IMR-90 (cell line): ENCODE results near the gene TPPP3. TPM values are rescaled to one million over a fixed set of nuclear protein-coding genes. Genes with fewer than 3 reads are reported as not detected.

Experiments
- ATAC-seq: fragments of 200-7000 bp; cut with Tn5 transposase; 2 replicates; pipeline ENCODE4 v1.9.1; 2020; ENCODE audit warnings: low read depth, mild to moderate bottlenecking, moderate library complexity
- BruUV-seq: library from RNA; stranded (reverse); fragments of 400-500 nt; replicated peaks from 2 replicates; lab custom pipeline; 2021; lab: Mats Ljungman, UMichigan
- CTCF ChIA-PET: fragments of 300-600 bp; formaldehyde crosslinking; extraction: SDS; loops from one replicate; lab custom pipeline; 2021; ENCODE audit warnings: antibody characterized with exemption; lab: Yijun Ruan, JAX
- POLR2A ChIA-PET: fragments of 300-600 bp; sonication (Branson Sonifier 250); formaldehyde crosslinking; loops from one replicate; lab custom pipeline; 2022; ENCODE audit warnings: antibody characterized with exemption; ENCODE audit not compliant: unreplicated experiment; lab: Charles Lee
- DNase-seq: peaks from one replicate; pipeline ENCODE4 v3.0.0; 2013
- H2AFZ ChIP-seq: replicated peaks from 2 replicates; pipeline ENCODE3; 2013; ENCODE audit warnings: low read length, mild to moderate bottlenecking; ENCODE audit not compliant: poor library complexity
- H2AK5ac ChIP-seq: 2 replicates; pipeline ENCODE4 v1.6.1; 2013; ENCODE audit warnings: low read depth, low read length, inconsistent platforms
- H2AK9ac ChIP-seq: replicated peaks from 2 replicates; pipeline ENCODE3; 2013; ENCODE audit warnings: mild to moderate bottlenecking, low read depth, low read length, moderate library complexity; ENCODE audit not compliant: poor library complexity
- H2BK120ac ChIP-seq: 2 replicates; pipeline ENCODE4 v1.6.1; 2013; ENCODE audit warnings: low read depth, low read length, inconsistent platforms
- H2BK15ac ChIP-seq: 3 replicates; pipeline ENCODE4 v1.6.1; 2013; ENCODE audit warnings: low read depth, low read length, inconsistent platforms
- H2BK20ac ChIP-seq: 2 replicates; pipeline ENCODE4 v1.6.1; 2013; ENCODE audit warnings: low read depth, mild to moderate bottlenecking, inconsistent platforms, low read length, moderate library complexity
- H2BK5ac ChIP-seq: 2 replicates; pipeline ENCODE4 v1.6.1; 2013; ENCODE audit warnings: mild to moderate bottlenecking, low read depth, low read length, inconsistent platforms; ENCODE audit not compliant: poor library complexity, severe bottlenecking
- H3K14ac ChIP-seq: replicated peaks from 2 replicates; pipeline ENCODE4 v1.6.1; 2013; ENCODE audit warnings: low read depth, low read length, inconsistent platforms
- H3K18ac ChIP-seq: 2 replicates; pipeline ENCODE4 v1.6.1; 2013; ENCODE audit warnings: low read depth, low read length, control low read depth
- H3K23ac ChIP-seq: 2 replicates; pipeline ENCODE4 v1.6.1; 2013; ENCODE audit warnings: low read depth, low read length, inconsistent platforms
- H3K27ac ChIP-seq: 2 replicates; pipeline ENCODE4 v1.5.1; 2013; ENCODE audit warnings: mild to moderate bottlenecking, control low read depth, low read length; ENCODE audit not compliant: insufficient read depth
- H3K27me3 ChIP-seq: 2 replicates; pipeline ENCODE4 v1.6.1; 2013; ENCODE audit warnings: low read length; ENCODE audit not compliant: control insufficient read depth, insufficient read depth
- H3K36me3 ChIP-seq: 2 replicates; pipeline ENCODE4 v1.6.1; 2013; ENCODE audit warnings: low read length, mixed read lengths; ENCODE audit not compliant: control insufficient read depth, insufficient read depth
- H3K4ac ChIP-seq: 2 replicates; pipeline ENCODE4 v1.6.1; 2013; ENCODE audit warnings: low read depth, low read length, inconsistent platforms
- H3K4me1 ChIP-seq: 2 replicates; pipeline ENCODE4 v1.6.1; 2013; ENCODE audit warnings: low read length, mixed read lengths; ENCODE audit not compliant: control insufficient read depth, insufficient read depth
- H3K4me2 ChIP-seq: 2 replicates; pipeline ENCODE4 v1.6.1; 2013; ENCODE audit warnings: low read depth, mild to moderate bottlenecking, control low read depth, low read length, moderate library complexity
- H3K4me3 ChIP-seq: 2 replicates; pipeline ENCODE4 v1.5.1; 2013; ENCODE audit warnings: low read depth, mild to moderate bottlenecking, control low read depth, low read length, moderate library complexity; ENCODE audit not compliant: insufficient read depth
- H3K56ac ChIP-seq: 2 replicates; pipeline ENCODE4 v1.6.1; 2013; ENCODE audit warnings: low read length, inconsistent platforms; ENCODE audit not compliant: insufficient read depth; ENCODE audit errors: extremely low read depth
- H3K79me1 ChIP-seq, 2 experiments: 2 replicates each; pipeline ENCODE4 v1.6.1; 2013; ENCODE audit warnings: low read length in 2 of 2, inconsistent platforms in 1 of 2, low read depth in 1 of 2
- H3K9ac ChIP-seq: 2 replicates; pipeline ENCODE4 v1.6.1; 2013; ENCODE audit warnings: low read depth, low read length, control low read depth
- H3K9me1 ChIP-seq: 2 replicates; pipeline ENCODE4 v1.6.1; 2013; ENCODE audit warnings: low read length, inconsistent platforms; ENCODE audit not compliant: insufficient read depth
- H3K9me3 ChIP-seq: 2 replicates; pipeline ENCODE4 v1.6.1; 2013; ENCODE audit warnings: low read length; ENCODE audit not compliant: control insufficient read depth, insufficient read depth
- H4K20me1 ChIP-seq: 2 replicates; pipeline ENCODE4 v1.6.1; 2013; ENCODE audit warnings: low read length, inconsistent platforms; ENCODE audit not compliant: insufficient read depth
- H4K5ac ChIP-seq: 2 replicates; pipeline ENCODE4 v1.6.1; 2013; ENCODE audit warnings: mild to moderate bottlenecking, low read depth, low read length, control low read depth
- H4K8ac ChIP-seq, 2 experiments: 2 replicates each; pipeline ENCODE4 v1.6.1; 2013; ENCODE audit warnings: low read depth in 2 of 2, low read length in 2 of 2, control low read depth in 1 of 2, inconsistent platforms in 1 of 2
- H4K91ac ChIP-seq: 2 replicates; pipeline ENCODE4 v1.6.1; 2013; ENCODE audit warnings: low read depth, low read length, inconsistent platforms; ENCODE audit not compliant: insufficient read depth
- BHLHE40 ChIP-seq: fragments of 150-350 bp; IDR thresholded peaks from 2 replicates; pipeline ENCODE4 v1.6.1; 2016; ENCODE audit warnings: mild to moderate bottlenecking, low read depth, low read length
- CEBPB ChIP-seq: IDR thresholded peaks from 2 replicates; pipeline ENCODE4 v1.6.1; 2012; ENCODE audit warnings: low read depth, low read length, improper control_type of control experiment
- CHD1 ChIP-seq: IDR thresholded peaks from 2 replicates; pipeline ENCODE4 v1.6.1; 2012; ENCODE audit warnings: low read depth, low read length, improper control_type of control experiment
- FOS ChIP-seq: fragments of 150-350 bp; IDR thresholded peaks from 2 replicates; pipeline ENCODE4 v1.6.1; 2016; ENCODE audit warnings: low read depth, low read length
- MAFK ChIP-seq: IDR thresholded peaks from 2 replicates; pipeline ENCODE4 v1.6.1; 2012; ENCODE audit warnings: low read depth, low read length, improper control_type of control experiment
- MAZ ChIP-seq: IDR thresholded peaks from 2 replicates; pipeline ENCODE4 v1.6.1; 2012; ENCODE audit warnings: low read depth, mild to moderate bottlenecking, low read length, improper control_type of control experiment, moderate library complexity, borderline replicate concordance
- MXI1 ChIP-seq: IDR thresholded peaks from 2 replicates; pipeline ENCODE4 v1.6.1; 2012; ENCODE audit warnings: low read depth, mild to moderate bottlenecking, low read length, moderate library complexity, borderline replicate concordance
- NFE2L2 ChIP-seq: fragments of 150-350 bp; IDR thresholded peaks from 2 replicates; pipeline ENCODE4 v1.6.1; 2016; ENCODE audit warnings: low read depth, mild to moderate bottlenecking, low read length
- POLR2A ChIP-seq: IDR thresholded peaks from 2 replicates; pipeline ENCODE4 v1.6.1; 2012; ENCODE audit warnings: mild to moderate bottlenecking, low read depth, low read length
- RAD21 ChIP-seq: IDR thresholded peaks from 2 replicates; pipeline ENCODE4 v1.6.1; 2012; ENCODE audit warnings: low read length, improper control_type of control experiment
- RCOR1 ChIP-seq: IDR thresholded peaks from 2 replicates; pipeline ENCODE4 v1.6.1; 2012; ENCODE audit warnings: mild to moderate bottlenecking, low read length, improper control_type of control experiment; ENCODE audit not compliant: insufficient replicate concordance
- RFX5 ChIP-seq: IDR thresholded peaks from 2 replicates; pipeline ENCODE4 v1.8.0; 2012; ENCODE audit warnings: low read depth, mild to moderate bottlenecking, low read length, moderate library complexity
- SMC3 ChIP-seq: fragments of 150-350 bp; IDR thresholded peaks from 2 replicates; pipeline ENCODE4 v1.6.1; 2016; ENCODE audit warnings: low read depth, mild to moderate bottlenecking, antibody characterized with exemption, low read length, moderate library complexity
- WGBS, 2 experiments: methylation state at CpG; one replicate each; pipeline versions ENCODE4 v1.1.5 to v1.1.7; 2013; ENCODE audit warnings: missing lambda C conversion rate in 2 of 2; ENCODE audit not compliant: insufficient read length in 1 of 2; ENCODE audit errors: extremely low coverage in 2 of 2; 5-methylcytosine and 5-hydroxymethylcytosine counted together
- dilution Hi-C: fragments of 300-500 bp; cut with HindIII; formaldehyde crosslinking; loops from one replicate; pipeline ENCODE4 v1.14.3; 2018; ENCODE audit warnings: low sequenced_read_pairs; ENCODE audit not compliant: unreplicated experiment
- in situ Hi-C: fragments of 300-500 bp; cut with MboI; formaldehyde crosslinking; loops from 3 replicates; pipeline ENCODE4 v1.14.3; 2019; ENCODE audit warnings: low sequenced_read_pairs, inconsistent platforms, mixed read lengths
- intact Hi-C: fragments of 100-400 bp; cut with micrococcal nuclease; formaldehyde crosslinking; loops from 2 replicates; pipeline ENCODE4 v1.10.0; 2022
- polyA plus RNA-seq, 3 experiments: library from polyadenylated mRNA; depleted of rRNA; stranded (reverse); fragments of >200 nt; gene quantifications; 2 replicates each; pipeline ENCODE4 v1.2.3, GENCODE V29; 2012; ENCODE audit warnings: low replicate concordance in 1 of 3
- total RNA-seq: library from RNA; depleted of rRNA; stranded (reverse); fragments of >200 nt; gene quantifications from 2 replicates; pipeline ENCODE4 v1.2.3, GENCODE V29; 2012
- TF ChIP-seq, protein P1 (sequence below): conservative IDR thresholded peaks from 2 replicates; pipeline ENCODE4 v1.5.1; 2012; ENCODE audit warnings: mild to moderate bottlenecking, low read depth, low read length, improper control_type of control experiment
- TF ChIP-seq, protein P2 (sequence below): fragments of 150-350 bp; IDR thresholded peaks from 2 replicates; pipeline ENCODE4 v1.6.1; 2016; ENCODE audit warnings: low read depth, mild to moderate bottlenecking, low read length, moderate library complexity, borderline replicate concordance
- TF ChIP-seq, protein P3 (sequence below): fragments of 150-350 bp; IDR thresholded peaks from 2 replicates; pipeline ENCODE4 v1.6.1; 2017; ENCODE audit warnings: mild to moderate bottlenecking, antibody characterized with exemption, low read length, low read depth

Gene TPPP3
- total and polyA plus RNA-seq, 2 of the 4 experiments (the other 2 are of a cell fraction): 0.54 to 2.4 TPM

DNA sequence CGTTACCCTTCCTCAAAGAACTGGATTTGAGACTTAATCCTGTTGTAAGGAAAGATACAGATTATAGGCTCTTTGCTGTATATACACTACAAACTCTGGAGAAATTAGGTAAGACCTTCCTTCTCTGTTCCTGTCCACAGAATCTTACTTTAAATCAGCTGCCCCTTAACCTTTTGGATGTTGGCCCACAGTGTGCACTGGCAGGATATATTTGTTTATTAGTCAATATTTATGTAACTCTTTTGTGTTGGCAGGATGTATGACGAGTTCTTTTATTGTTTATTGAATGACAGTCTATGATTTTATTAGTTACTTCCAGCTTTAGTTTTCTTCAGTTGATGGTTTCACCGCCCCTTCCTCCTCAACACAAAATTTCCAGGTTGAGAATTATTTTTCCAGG is 47.0 kb downstream of the TPPP3 start:
- WGBS, 2 experiments: no CpG with 5 or more reads among the region's 3 CpGs
- Histone ChIP-seq H4K91ac (no peak overlapping the region), H2BK20ac (no peak overlapping the region), H3K23ac (no peak overlapping the region), H3K9me1 (no peaks in the 10 kb centered on the region), H4K8ac (no peak overlapping the region), H3K36me3 (no peaks in the 10 kb centered on the region), H2AFZ (no peak overlapping the region), H3K4me3 (no peak overlapping the region), H3K4me2 (no peak overlapping the region), H2AK9ac (no peak overlapping the region), H3K9ac (no peak overlapping the region), H3K18ac (no peak overlapping the region), H3K14ac (no peak overlapping the region), H3K56ac (no peak overlapping the region), H4K5ac (no peak overlapping the region), H3K79me1 (no peaks in the 10 kb centered on the region), H2BK5ac (no peak overlapping the region), H3K27me3 (no peaks in the 10 kb centered on the region), H3K27ac (no peak overlapping the region), H2BK120ac (no peak overlapping the region), H2BK15ac (no peak overlapping the region), H4K20me1 (no peaks in the 10 kb centered on the region), H3K4me1 (no peaks in the 10 kb centered on the region), H3K9me3 (no peaks in the 10 kb centered on the region), H2AK5ac (no peak overlapping the region), H3K4ac (no peak overlapping the region)
- POLR2A ChIA-PET: no interaction called here
- CTCF ChIA-PET: interaction anchor here (1.1 kb wide), 1 partner anchor 86 kb away, joined by 3 read pairs; no protein-coding TSS in a partner anchor
- intact Hi-C loops: loop anchor here (5.0 kb wide), 2 partner anchors 36 to 121 kb away; no protein-coding TSS in a partner anchor
- BruUV-seq: no TSS peak
- TF ChIP-seq FOS (no peak), NFE2L2 (no peak), SMC3 (no peak), MXI1 (no peak), POLR2A (no peak), CHD1 (no peak), CEBPB (no peak), RFX5 (no peak), RAD21 (no peak), RCOR1 (no peak), MAFK (no peak), BHLHE40 (no peak), MAZ (no peak)
- TF ChIP-seq, protein P1, sequence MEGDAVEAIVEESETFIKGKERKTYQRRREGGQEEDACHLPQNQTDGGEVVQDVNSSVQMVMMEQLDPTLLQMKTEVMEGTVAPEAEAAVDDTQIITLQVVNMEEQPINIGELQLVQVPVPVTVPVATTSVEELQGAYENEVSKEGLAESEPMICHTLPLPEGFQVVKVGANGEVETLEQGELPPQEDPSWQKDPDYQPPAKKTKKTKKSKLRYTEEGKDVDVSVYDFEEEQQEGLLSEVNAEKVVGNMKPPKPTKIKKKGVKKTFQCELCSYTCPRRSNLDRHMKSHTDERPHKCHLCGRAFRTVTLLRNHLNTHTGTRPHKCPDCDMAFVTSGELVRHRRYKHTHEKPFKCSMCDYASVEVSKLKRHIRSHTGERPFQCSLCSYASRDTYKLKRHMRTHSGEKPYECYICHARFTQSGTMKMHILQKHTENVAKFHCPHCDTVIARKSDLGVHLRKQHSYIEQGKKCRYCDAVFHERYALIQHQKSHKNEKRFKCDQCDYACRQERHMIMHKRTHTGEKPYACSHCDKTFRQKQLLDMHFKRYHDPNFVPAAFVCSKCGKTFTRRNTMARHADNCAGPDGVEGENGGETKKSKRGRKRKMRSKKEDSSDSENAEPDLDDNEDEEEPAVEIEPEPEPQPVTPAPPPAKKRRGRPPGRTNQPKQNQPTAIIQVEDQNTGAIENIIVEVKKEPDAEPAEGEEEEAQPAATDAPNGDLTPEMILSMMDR: no peak
- TF ChIP-seq, protein P2, sequence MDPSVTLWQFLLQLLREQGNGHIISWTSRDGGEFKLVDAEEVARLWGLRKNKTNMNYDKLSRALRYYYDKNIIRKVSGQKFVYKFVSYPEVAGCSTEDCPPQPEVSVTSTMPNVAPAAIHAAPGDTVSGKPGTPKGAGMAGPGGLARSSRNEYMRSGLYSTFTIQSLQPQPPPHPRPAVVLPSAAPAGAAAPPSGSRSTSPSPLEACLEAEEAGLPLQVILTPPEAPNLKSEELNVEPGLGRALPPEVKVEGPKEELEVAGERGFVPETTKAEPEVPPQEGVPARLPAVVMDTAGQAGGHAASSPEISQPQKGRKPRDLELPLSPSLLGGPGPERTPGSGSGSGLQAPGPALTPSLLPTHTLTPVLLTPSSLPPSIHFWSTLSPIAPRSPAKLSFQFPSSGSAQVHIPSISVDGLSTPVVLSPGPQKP: no peak
- TF ChIP-seq, protein P3, sequence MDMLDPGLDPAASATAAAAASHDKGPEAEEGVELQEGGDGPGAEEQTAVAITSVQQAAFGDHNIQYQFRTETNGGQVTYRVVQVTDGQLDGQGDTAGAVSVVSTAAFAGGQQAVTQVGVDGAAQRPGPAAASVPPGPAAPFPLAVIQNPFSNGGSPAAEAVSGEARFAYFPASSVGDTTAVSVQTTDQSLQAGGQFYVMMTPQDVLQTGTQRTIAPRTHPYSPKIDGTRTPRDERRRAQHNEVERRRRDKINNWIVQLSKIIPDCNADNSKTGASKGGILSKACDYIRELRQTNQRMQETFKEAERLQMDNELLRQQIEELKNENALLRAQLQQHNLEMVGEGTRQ: no peak
- no peak for DNase-seq
- dilution Hi-C loops: no loop called here
- in situ Hi-C loops: no loop called here
- ATAC-seq: no peak
